SKM-1 treated with dmso at 0.1 percent for 144 hours (cell line): ENCODE measurements around the gene DUSP16.
"Not testable (repeated sequence)": the region's sequence is repeated elsewhere in the genome, so short reads cannot be mapped to it uniquely, and the experiment has no call there.

ENCODE experiments used
- DNase-seq: peaks from one replicate; lab custom pipeline; 2025; ENCODE audit not compliant: unreplicated experiment; lab: John Stamatoyannopoulos, UW

DUSP16 gene, protein sequence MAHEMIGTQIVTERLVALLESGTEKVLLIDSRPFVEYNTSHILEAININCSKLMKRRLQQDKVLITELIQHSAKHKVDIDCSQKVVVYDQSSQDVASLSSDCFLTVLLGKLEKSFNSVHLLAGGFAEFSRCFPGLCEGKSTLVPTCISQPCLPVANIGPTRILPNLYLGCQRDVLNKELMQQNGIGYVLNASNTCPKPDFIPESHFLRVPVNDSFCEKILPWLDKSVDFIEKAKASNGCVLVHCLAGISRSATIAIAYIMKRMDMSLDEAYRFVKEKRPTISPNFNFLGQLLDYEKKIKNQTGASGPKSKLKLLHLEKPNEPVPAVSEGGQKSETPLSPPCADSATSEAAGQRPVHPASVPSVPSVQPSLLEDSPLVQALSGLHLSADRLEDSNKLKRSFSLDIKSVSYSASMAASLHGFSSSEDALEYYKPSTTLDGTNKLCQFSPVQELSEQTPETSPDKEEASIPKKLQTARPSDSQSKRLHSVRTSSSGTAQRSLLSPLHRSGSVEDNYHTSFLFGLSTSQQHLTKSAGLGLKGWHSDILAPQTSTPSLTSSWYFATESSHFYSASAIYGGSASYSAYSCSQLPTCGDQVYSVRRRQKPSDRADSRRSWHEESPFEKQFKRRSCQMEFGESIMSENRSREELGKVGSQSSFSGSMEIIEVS

DNA sequence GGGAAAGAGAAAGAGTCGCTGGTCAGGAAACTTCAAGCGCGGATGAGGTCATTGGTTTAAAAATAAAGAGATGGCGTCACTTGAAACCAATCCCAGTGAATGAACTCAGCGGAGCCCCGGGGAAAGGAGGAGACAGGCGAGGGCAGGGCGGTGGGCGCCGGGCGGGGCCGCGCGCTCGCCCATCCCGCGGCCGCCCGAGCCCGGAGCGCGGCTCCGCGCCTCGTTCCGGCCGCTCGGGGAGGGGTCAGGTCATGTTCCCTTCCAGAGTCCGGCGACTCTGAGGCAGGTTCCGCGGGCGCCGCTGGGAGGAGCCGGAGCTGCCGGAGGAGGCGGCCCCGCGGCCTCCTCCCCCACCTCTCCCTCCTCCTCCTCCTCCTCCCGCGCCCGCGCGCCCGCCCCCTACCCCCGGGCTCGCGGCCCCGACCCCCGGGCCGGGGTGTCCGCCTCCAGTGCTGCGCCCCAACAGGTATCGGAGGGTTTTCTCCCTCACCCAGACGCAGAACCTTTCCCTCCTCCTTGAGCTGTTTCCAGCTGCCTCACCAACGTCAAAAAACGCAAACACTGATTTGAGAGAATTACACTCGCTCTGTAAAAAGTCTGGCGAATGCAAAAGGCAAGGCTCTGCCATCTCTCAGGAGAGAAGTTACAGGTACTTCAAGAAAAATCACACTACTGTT lies at the start of gene DUSP16:
DUSP16 (minus strand) TSS at position 279 of the 677 bp plus-strand sequence. CDS start 41,765 bp downstream, outside the sequence.
- peak; percentile 55 for DNase-seq

DNA sequence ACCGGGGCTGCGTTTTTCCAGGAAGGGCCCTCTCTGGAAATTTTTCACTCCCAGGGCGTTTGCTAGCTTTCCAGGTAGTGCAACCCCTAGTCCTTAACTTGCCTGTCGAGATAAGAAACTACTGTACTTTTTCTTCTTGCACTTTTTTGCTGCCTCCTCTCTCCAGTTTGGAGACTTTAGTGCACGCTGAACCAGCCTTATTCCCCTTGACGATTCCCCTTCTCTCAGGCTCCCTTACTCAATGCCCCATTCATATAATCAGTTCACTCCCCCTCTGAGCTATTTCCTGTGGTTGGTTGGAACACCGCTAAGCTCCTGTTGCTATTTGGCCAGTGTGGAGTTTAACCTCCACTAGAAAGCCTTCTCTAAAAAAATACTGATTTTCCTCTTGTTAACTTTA lies 49.7 kb upstream of the DUSP16 start:
- peak; percentile 3 for DNase-seq

DNA sequence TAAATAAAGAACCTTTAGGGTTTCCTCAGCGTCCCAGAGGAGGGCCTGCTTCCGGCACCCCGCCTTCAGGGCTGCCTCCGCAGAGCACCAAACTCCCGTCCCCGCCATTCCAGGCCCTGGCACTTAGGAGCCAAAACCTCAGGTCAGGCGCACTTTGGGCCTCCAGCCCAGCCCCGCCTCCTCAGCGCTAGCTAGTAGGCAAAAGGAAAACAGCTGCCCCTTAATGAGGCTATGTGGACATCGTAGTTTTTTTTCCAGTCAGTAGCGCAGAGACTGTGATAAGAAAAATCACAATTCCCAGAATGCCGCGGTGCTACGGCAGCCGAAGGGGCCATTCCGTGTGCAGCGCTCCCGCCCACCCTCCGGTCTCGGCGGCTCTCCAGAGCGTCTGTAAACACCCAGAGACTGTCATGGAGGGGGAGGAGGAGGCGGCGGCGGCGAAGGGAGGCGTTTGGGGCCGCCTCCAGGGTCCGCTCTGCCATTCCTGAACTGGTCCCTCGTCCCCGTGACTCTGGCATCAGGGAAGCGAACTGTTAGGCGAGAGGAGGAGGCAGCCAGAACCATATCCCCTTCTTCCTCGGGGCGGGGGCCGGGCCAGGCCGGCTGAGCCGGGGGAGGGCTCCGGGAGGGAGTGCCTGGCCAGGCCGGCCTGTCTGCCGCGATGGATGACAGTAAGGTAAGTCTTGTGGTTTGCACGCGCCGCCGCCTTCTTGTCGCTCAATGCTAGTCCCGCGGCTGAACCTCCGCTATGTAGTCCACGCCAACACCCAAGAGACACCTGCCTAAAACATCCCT lies 49.0 kb upstream of the DUSP16 start, which contains the start of gene CREBL2:
CREBL2 (plus strand) TSS at position 365 of the 795 bp plus-strand sequence; CDS start at position 662, 297 bp downstream.
- DNase-seq, result peak; percentile 55

DNA sequence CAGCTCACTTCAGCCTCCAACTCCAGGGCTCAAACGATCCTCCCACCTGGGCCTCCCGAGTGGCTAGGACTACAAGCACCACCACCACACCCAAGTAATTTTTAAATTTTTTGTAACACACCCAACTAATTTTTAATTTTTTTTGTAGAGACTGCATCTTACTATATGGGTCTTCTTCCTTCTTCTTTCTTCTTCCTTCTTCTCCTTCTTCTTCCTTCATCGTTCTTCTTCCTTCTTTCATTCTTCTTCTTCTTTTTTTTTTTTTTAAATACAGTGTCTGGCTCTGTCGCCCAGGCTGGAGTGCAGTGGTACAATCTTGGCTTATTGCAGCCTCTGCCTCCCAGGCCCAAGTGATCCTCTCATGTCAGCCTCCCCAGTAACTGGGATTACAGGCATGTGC lies 48.0 kb upstream of the DUSP16 start:
- no peak for DNase-seq

DNA sequence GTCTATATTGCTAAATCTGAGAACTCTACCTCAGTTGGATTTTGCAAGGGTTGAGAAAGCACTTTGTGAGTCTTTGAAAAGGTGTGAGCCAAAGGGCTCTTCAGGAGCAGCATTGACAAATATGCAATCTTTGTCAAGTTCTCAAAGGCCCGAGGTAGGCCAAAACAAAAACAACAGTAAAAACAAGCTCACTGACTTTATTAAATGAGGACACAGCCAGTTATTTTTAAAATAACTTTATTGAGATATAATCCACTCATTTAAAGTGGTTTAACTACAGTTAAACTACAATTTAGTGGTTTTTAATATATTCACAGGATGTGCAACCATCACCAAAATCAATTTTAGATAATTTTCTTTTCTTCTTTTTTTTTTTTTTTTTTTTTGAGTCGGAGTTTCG lies 47.0 kb upstream of the DUSP16 start:
- no peak for DNase-seq

DNA sequence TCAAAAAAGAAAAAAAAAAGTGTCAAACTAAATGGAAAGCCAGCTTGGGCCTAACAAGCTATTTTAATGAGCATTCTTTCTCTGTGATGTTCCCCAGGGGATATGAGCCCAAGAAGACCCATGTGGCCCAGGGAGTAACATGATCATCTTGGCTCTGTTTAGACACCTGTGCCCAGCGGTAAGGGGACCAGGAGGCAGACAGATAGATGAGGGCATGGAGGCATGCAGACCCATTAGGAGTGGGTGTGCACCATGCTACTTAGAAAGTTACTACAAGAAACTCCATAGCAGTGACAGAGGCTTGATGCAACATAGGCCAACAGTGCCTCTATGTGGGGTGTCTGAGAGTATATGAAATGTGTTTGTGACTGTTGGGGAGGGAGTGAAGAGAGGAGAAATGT lies 45.9 kb upstream of the DUSP16 start:
- no peak for DNase-seq

DNA sequence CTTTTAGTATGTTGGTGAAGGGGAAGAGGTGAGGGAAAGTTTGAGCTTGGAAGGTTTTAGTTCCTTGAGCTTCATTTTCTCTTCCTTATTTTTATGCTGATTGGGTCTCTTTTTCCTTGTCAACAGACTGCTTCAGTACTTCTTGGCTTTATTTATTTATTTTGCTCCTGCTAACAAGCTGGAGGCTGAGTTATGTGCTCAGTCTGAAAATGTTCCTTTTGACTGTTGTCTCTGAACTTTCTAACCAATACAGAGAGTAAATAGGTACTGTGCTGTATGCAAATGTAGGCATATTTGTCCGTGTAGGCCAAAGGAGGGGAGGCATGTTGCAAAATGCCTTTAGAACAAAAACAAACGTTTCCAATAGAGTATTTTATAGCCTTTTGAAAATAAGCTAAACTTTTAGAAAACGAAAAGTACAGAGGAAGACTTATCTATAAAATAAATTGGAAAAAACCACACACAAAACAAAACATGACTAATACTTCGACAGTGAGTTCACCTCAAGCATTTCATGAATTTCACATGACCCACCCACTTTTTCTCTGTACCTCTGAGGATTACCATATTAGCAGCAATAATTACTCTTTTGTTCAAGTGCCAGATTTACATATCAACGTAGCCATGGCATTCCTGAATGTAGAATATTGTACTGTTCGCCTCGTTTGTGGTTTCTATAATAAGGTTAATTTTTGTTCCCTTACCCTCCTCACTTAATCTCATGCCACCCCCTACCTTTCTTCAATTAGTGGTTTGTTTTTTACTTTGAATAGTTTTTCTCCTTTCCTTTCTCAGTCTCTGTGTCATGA lies 44.3 kb upstream of the DUSP16 start:
- no peak for DNase-seq

DNA sequence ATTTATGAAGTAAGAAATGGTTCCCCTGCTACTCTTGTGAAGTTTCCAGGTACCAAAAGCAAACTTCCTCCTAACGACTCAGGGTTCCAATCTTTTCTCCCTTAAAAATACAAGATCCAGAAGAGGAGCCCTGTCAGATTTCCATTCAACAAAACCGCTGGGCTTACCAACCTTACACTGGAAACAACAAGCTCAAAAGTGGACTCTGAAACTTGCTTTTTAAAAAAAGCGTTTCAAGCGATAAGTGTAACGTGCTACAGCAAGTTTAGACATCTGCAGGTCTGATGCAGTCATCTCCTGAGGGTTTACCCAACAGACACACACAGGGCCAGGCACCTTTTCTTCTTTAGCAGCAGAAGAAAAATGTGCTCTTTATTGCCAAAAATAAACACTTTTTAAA lies 42.1 kb upstream of the DUSP16 start:
- DNase-seq, result no peak

DNA sequence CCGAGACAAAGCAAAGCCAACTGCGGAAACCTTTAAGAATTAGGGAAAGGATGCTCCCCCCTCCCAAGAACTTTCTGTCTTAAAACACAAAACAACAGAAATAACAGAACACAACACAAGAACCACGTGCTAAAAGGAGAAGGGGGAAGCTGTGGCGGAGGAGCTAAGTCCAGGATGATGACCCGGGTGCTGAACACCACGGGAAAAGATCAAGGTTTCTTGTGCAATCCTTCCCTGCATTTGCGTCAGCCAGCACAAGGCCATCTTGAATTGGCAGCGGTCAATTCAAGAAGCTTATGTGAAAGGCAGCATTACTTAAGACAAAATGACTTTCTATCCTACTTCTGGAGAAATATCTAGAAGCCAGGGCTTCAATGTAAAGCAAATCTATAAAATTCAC lies 38.0 kb upstream of the DUSP16 start:
- DNase-seq, result peak; percentile 30

DNA sequence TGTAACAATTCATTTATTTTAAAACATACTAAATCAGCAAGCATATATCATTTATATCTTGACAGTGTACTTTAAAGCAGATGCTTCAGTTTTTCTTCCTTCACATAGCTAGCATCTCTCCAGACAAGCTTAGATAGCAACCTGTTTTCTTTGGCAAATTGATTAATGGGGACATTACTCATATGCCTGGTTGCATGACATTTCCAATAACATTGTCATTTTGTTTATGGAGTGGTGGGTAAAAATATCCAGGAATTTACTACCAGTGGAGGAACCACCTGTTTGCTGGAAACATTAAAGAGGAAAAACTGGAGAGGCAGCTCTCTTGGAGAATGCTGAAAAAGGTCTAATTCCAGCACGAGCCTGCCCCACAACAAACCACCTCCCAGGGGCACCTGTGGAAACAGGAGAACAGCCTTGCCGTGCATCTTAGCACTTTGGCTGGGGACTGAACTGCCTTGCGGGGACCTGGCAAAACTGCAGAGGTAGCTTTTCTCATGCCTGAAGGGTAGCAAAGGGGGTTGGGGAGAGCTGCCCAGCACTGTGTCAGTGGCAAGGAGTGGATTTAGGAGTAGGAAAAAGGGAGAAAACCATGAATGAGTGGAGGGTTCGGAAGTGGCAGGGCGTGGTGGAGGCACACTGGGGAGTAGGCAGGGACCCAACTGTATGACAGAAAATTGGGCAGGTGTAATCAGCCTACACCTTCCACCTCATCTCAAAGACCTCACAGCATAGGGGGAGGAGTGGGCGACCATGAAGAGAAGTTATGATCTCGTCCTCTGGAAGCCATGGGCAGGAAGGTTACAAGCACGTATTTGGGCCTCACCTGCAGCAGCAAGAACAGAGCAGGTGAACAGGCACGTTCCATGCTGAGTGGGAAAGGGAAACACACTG lies 37.3 kb upstream of the DUSP16 start:
- no peak for DNase-seq

DNA sequence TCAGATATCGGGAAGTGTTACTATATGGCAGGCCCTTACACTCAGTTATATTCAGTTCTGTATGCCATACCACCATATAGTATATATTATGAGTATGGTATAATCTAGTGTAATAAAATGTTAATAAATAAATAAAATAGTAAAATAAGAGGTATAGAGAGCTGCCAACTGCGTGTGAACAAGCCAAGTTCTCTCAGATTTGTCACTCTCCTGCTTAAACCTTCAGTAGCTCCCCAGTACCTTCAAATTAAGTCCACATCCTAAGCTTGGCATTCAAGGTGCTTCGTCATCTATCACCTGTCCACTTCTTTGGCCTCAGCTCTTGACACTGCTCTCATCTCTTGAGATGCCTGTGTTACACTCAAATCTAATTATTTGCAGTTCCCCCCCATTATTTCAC lies 36.2 kb upstream of the DUSP16 start:
- no peak for DNase-seq

DNA sequence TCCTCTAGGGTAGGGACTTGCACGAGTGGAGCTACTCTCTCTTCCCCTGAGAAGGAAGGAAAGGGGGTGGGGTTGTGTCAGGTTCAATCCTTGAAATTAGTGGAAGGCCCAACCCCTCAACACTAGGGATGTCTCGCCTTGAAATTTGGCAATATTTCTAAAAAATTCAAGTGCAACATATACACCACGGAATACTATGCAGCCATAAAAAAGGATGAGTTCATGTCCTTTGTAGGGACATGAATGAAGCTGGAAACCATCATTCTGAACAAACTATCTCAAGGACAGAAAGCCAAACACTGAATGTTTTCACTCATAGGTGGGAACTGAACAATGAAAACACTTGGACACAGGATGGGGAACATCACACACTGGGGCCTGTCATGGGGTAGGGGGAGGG lies 33.9 kb upstream of the DUSP16 start:
- not testable (repeated sequence) for DNase-seq

DNA sequence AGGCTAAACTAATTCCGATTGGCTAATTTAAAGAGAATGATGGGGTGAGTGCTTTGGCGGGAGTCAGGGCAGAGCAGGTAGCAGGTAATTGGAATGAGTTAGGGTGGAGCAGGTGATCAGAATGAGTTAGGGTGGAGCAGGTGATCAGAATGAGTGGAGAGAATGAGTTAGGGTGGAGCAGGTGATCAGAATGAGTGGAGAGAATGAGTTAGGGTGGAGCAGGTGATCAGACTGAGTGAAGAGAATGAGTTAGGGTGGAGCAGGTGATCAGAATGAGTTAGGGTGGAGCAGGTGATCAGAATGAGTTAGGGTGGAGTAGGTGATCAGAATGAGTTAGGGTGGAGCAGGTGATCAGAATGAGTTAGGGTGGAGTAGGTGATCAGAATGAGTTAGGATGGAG lies 33.3 kb upstream of the DUSP16 start:
- not testable (repeated sequence) for DNase-seq

DNA sequence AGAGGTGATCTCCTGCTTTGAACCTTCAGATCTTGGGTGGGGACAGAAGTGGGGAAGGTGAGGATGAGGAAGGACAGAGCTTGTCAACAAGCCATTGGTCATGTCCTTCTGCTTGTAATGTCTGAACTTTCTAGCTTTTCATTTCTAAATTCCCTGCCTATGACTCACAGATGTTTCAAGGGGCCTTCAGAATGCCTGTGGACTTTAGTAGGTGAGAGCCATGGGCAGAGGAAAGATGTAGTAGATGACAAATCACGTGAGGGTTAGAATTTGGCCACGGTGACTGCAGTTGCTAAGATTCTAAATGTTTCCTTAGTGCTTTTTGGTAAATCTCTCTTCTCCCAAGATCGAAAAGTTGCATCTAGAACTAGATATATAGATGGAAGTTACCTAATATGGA lies 30.3 kb upstream of the DUSP16 start:
- no peak for DNase-seq

DNA sequence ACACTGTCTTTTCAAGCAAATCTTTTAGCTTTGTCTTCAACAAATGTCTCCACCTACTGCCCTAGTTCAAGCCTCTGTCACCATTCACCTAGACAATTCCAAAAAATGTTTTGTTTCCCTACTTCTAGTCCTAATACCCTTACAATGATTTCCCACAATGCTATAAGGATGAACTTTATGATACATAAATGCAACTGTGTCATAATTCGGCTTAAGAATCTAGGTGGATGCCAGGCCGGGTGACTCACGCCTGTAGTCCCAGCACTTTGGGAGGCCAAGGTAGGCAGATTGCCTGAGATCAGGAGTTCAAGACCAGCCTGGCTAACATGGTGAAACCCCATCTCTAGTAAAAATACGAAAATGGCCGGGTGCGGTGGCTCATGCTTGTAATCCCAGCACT lies 28.3 kb upstream of the DUSP16 start:
- DNase-seq, result no peak

DNA sequence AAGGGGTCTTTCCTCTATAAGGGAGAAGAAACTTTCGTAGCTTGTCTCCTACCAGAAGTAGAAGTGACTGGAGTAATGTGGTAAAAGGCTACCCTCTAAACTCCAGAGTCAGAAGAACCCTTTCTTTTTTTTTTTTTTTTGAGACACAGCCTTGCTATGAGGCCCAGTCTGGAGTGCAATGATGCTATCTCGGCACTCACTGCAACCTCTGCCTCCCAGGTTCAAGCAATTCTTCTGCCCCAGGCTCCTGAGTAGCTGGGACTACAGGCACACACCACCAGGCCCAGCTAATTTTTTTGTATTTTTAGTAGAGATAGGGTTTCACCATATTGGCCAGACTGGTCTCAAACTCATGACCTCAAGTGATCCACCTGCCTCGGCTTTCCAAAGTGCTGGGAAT lies 25.8 kb upstream of the DUSP16 start:
- not testable (repeated sequence) for DNase-seq

DNA sequence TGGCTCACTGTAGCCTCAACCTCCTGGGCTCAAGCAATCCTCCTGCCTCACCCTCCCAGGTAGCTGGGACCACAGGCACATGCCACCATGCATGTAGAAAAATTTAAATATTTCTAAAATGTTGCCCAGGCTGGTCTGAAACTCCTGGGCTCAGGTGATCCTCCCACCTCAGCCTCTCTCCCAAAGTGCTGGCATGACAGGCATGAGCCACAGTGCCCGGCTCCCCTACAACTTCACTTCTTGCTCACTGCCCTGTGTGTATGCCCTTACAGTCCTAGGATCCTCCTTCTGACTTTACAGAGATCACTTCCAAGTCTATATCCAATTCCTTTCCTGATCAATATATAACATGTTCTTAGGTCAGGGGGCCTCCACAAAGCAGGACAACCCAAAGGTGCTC lies 25.2 kb upstream of the DUSP16 start:
- DNase-seq, result no peak

DNA sequence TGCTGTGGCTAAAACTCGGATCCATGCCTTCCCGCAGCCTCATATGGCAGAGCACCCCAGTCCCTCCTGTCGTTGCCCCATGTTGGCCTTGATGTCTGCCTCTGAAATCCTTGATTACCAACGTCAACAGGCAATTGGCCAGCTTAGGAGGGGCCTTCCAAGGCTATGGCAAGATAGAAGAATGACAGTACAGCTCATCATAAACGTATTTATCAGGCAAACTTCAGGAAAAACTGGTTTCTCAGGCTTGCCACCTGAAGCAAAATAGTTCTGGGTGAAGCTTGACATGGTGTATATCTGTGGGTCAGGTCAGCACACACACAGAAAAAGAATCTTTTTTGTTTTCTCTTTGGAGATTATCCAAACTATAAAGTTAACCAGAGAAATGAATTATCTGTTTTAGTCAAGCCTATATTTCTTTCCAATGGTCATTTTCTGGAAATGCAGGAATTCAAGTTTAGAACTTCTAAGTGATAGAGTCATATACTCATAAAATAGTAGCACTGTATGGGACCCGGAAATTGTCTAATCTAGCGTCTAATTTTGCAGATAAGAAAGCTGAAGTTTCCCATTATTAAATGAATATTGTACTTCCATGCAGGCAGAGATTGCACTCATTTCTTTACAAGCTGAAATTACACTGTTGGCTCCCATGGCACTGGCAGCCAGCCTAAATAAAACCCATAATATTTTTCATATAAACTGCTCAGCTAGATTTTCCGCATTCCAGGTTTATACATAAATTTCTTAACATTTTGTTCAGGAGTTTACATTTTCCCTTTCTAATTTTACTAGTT lies 24.4 kb upstream of the DUSP16 start:
- DNase-seq, result no peak
